Right lobe of liver (tissue), 4 donors: ENCODE measurements around the gene SEZ6L.

ENCODE experiments used
- CTCF ChIP-seq, 4 donors: fragments of 200-600 bp in 3 of 4; fragments of 450-650 bp in 1 of 4; IDR thresholded peaks; one replicate each; pipeline versions ENCODE4 v1.5.1 to v1.8.0; 2016 to 2022; ENCODE audit warnings: antibody characterized with exemption in 4 of 4, mild to moderate bottlenecking in 2 of 4
- POLR2A ChIP-seq: fragments of 450-650 bp; IDR thresholded peaks from one replicate; pipeline ENCODE4 v1.6.1; 2017; ENCODE audit warnings: antibody characterized with exemption, mild to moderate bottlenecking
- donor health status: DM: no; HTN: no; CAD: no.
- donor health status: DM: no; HTN: no; CAD: no.
- donor health status: DM: no; HTN: yes; CAD: no.

- TF ChIP-seq POLR2A (no peak), CTCF (IDR thresholded peaks at IDR 0.05) (no peak)
These were observed 96.6 kb downstream of the SEZ6L start for GRCh38 chr22:26265909-26266308.
